GM12892 (cell line): Measurements from ENCODE around the gene HNF4A.

Source experiments
- POLR2A ChIP-seq: IDR thresholded peaks from 2 replicates; pipeline ENCODE4 v1.6.1; 2011; ENCODE audit warnings: low read depth, low read length, control low read depth
- POLR2AphosphoS5 ChIP-seq: IDR thresholded peaks from 2 replicates; pipeline ENCODE4 v1.6.1; 2011; ENCODE audit warnings: low read depth, low read length, control low read depth
- TAF1 ChIP-seq: IDR thresholded peaks from 2 replicates; pipeline ENCODE4 v1.6.1; 2011; ENCODE audit warnings: low read depth, mild to moderate bottlenecking, control low read depth, low read length, borderline replicate concordance

- TF ChIP-seq POLR2A (no peak), POLR2AphosphoS5 (no peak), TAF1 (no peak)
Measured at GRCh38 chr20:44480097-44480496, 124.6 kb downstream of the HNF4A start.
